Naive thymus-derived CD8-positive, alpha-beta T cell (primary cell): ENCODE measurements around the gene C13orf42. TPM values are rescaled to one million over a fixed set of nuclear protein-coding genes. Genes with fewer than 3 reads are reported as not detected.

Experiments
- ATAC-seq, 2 donors: fragments of 150-1000 bp; cut with Tn5 transposase in 1 of 2; sonication (Bioruptor Pico), chemical (Tn5 transposase) in 1 of 2; 1 replicate in 1 of 2; 2 replicates in 1 of 2; pipeline ENCODE4 v1.10.0; 2021; ENCODE audit warnings: mild to moderate bottlenecking in 2 of 2, moderate library complexity in 2 of 2
- POLR2A ChIA-PET: fragments of 350-600 bp; sonication (Branson Sonifier 250); formaldehyde crosslinking; loops from one replicate; lab custom pipeline; 2021; ENCODE audit warnings: antibody characterized with exemption; lab: Charles Lee
- DNase-seq, 10 donors: peaks; one replicate each; pipeline versions ENCODE4 v3.0.0 to v3.0.0-alpha.2; 2020 to 2022
- H3K27ac Mint-ChIP-seq, 10 donors: one replicate each; pipeline ENCODE4 v1.8.0; 2020 to 2022; ENCODE audit warnings: mild to moderate bottlenecking in 10 of 10, mixed read lengths in 10 of 10, moderate library complexity in 4 of 10, inconsistent platforms in 1 of 10
- H3K27me3 Mint-ChIP-seq, 5 donors: one replicate each; pipeline ENCODE4 v1.8.0; 2021 to 2022; ENCODE audit warnings: mixed read lengths in 5 of 5
- H3K36me3 Mint-ChIP-seq, 3 donors: one replicate each; pipeline ENCODE4 v1.8.0; 2020 to 2022; ENCODE audit warnings: mixed read lengths in 3 of 3, mild to moderate bottlenecking in 2 of 3, inconsistent platforms in 1 of 3
- H3K4me1 Mint-ChIP-seq, 4 donors: one replicate each; pipeline ENCODE4 v1.8.0; 2021 to 2022; ENCODE audit warnings: mixed read lengths in 4 of 4
- H3K4me3 Mint-ChIP-seq, 10 donors: one replicate each; pipeline ENCODE4 v1.8.0; 2020 to 2022; ENCODE audit warnings: mild to moderate bottlenecking in 10 of 10, mixed read lengths in 10 of 10, moderate library complexity in 6 of 10, inconsistent platforms in 1 of 10
- H3K9me3 Mint-ChIP-seq, 9 donors: one replicate each; pipeline ENCODE4 v1.8.0; 2020 to 2022; ENCODE audit warnings: mixed read lengths in 9 of 9, mild to moderate bottlenecking in 3 of 9, inconsistent platforms in 1 of 9, moderate library complexity in 1 of 9
- polyA plus RNA-seq, 3 donors: library from polyadenylated mRNA; unstranded; fragments of 300-500 nt; fragmentation: Illumina TruSeq; gene quantifications; one replicate each; pipeline ENCODE4 v1.2.3, GENCODE V29; 2021
- total RNA-seq, 8 experiments: library from RNA in 2 of 8; stranded (reverse) in 2 of 8; gene quantifications; one replicate each; pipeline ENCODE4 v1.2.3 and lab custom pipeline; 2021 to 2026

Gene C13orf42
- not detected for total RNA-seq
- polyA plus RNA-seq: not detected
- total RNA-seq (lab: John Stamatoyannopoulos, UW): 0 to 0.08 (median 0) reads per million in 6 experiments

- H3K9me3 Mint-ChIP-seq: no peaks in the 10 kb centered on the region
- DNase-seq: no peak
- peak within 1 kb of the TSS in 1 of 10 donors; percentile 35 for H3K27ac Mint-ChIP-seq
- no peaks in the 10 kb centered on the region for H3K4me1 Mint-ChIP-seq
- no peak within 1 kb of the TSS for H3K4me3 Mint-ChIP-seq
- peaks cover 4 to 12% (median 11%) of the 10 kb centered on the region in 5 donors for H3K27me3 Mint-ChIP-seq
- H3K36me3 Mint-ChIP-seq: no peaks in the 10 kb centered on the region
- no peak for ATAC-seq
- POLR2A ChIA-PET: no interaction called here
Observed at GRCh38 chr13:51111174-51111573, at the start of gene C13orf42. Gene C13orf42, minus strand, starts transcription at chr13:51111274. Its CDS starts 65 bp downstream, at chr13:51111209.

- Mint-ChIP-seq H3K27me3 (peaks cover 2 to 11% (median 3%) of the 10 kb centered on the region in 5 donors), H3K4me3 (no peak overlapping the region), H3K36me3 (no peaks in the 10 kb centered on the region), H3K9me3 (no peaks in the 10 kb centered on the region), H3K4me1 (no peaks in the 10 kb centered on the region), H3K27ac (no peak overlapping the region)
- DNase-seq: no peak
- no peak for ATAC-seq
- POLR2A ChIA-PET: no interaction called here
Observed at GRCh38 chr13:51158880-51159518, 47.9 kb upstream of the C13orf42 start.

GRCh38 chr13:51158365-51158764 lies 47.3 kb upstream of the C13orf42 start:
- no peak for DNase-seq
- POLR2A ChIA-PET: no interaction called here
- H3K4me3 Mint-ChIP-seq: no peak overlapping the region

GRCh38 chr13:51156648-51157047 lies 45.6 kb upstream of the C13orf42 start:
- Mint-ChIP-seq H3K4me1 (no peaks in the 10 kb centered on the region), H3K9me3 (no peaks in the 10 kb centered on the region), H3K27ac (no peak overlapping the region), H3K4me3 (no peak overlapping the region), H3K36me3 (no peaks in the 10 kb centered on the region), H3K27me3 (peaks cover 0 to 5% (median 1%) of the 10 kb centered on the region in 5 donors)
- ATAC-seq: no peak
- POLR2A ChIA-PET: no interaction called here
- DNase-seq: no peak

More at GRCh38 chr13:51158365-51158764, 47.3 kb upstream of the C13orf42 start:
- Mint-ChIP-seq H3K27ac (no peak overlapping the region), H3K4me1 (no peaks in the 10 kb centered on the region), H3K27me3 (peaks cover 0 to 9% (median 2%) of the 10 kb centered on the region in 5 donors), H3K9me3 (no peaks in the 10 kb centered on the region), H3K36me3 (no peaks in the 10 kb centered on the region)
- no peak for ATAC-seq

- DNase-seq: no peak
- POLR2A ChIA-PET: no interaction called here
- Mint-ChIP-seq H3K4me3 (no peak overlapping the region), H3K36me3 (no peaks in the 10 kb centered on the region), H3K4me1 (no peaks in the 10 kb centered on the region), H3K27me3 (peaks cover 0 to 5% (median 3%) of the 10 kb centered on the region in 5 donors), H3K9me3 (no peaks in the 10 kb centered on the region), H3K27ac (no peak overlapping the region)
- ATAC-seq: no peak
Observed at GRCh38 chr13:51155776-51156515, 44.9 kb upstream of the C13orf42 start.

- POLR2A ChIA-PET: no interaction called here
- no peak overlapping the region for H3K4me3 Mint-ChIP-seq
Observed at GRCh38 chr13:51155161-51155560, 44.1 kb upstream of the C13orf42 start.

GRCh38 chr13:51154029-51154555 lies 43.0 kb upstream of the C13orf42 start:
- no peak for DNase-seq
- H3K27me3 Mint-ChIP-seq: peaks cover 0 to 5% (median 3%) of the 10 kb centered on the region in 5 donors
- H3K4me3 Mint-ChIP-seq: no peak overlapping the region
- H3K27ac Mint-ChIP-seq: no peak overlapping the region
- POLR2A ChIA-PET: no interaction called here
- no peaks in the 10 kb centered on the region for H3K4me1 Mint-ChIP-seq
- no peak for ATAC-seq
- no peaks in the 10 kb centered on the region for H3K36me3 Mint-ChIP-seq
- H3K9me3 Mint-ChIP-seq: no peaks in the 10 kb centered on the region

More at GRCh38 chr13:51155161-51155560, 44.1 kb upstream of the C13orf42 start:
- DNase-seq (no peak), ATAC-seq (no peak)
- Mint-ChIP-seq H3K27ac (no peak overlapping the region), H3K4me1 (no peaks in the 10 kb centered on the region), H3K36me3 (no peaks in the 10 kb centered on the region), H3K9me3 (no peaks in the 10 kb centered on the region), H3K27me3 (peaks cover 0 to 5% (median 3%) of the 10 kb centered on the region in 5 donors)

- peaks cover 0 to 5% (median 3%) of the 10 kb centered on the region in 5 donors for H3K27me3 Mint-ChIP-seq
Observed at GRCh38 chr13:51153527-51153926, 42.5 kb upstream of the C13orf42 start.

GRCh38 chr13:51152701-51153100 lies 41.6 kb upstream of the C13orf42 start:
- Mint-ChIP-seq H3K4me3 (no peak overlapping the region), H3K27me3 (peaks cover 0 to 10% (median 7%) of the 10 kb centered on the region in 5 donors), H3K4me1 (no peaks in the 10 kb centered on the region), H3K9me3 (no peaks in the 10 kb centered on the region), H3K27ac (no peak overlapping the region), H3K36me3 (no peaks in the 10 kb centered on the region)
- DNase-seq (no peak), ATAC-seq (no peak)
- POLR2A ChIA-PET: no interaction called here

More at GRCh38 chr13:51153527-51153926, 42.5 kb upstream of the C13orf42 start:
- H3K27ac Mint-ChIP-seq: no peak overlapping the region
- no peak overlapping the region for H3K4me3 Mint-ChIP-seq
- H3K4me1 Mint-ChIP-seq: no peaks in the 10 kb centered on the region
- H3K9me3 Mint-ChIP-seq: no peaks in the 10 kb centered on the region
- DNase-seq (no peak), ATAC-seq (no peak)
- POLR2A ChIA-PET: no interaction called here
- no peaks in the 10 kb centered on the region for H3K36me3 Mint-ChIP-seq

- H3K27me3 Mint-ChIP-seq: peaks cover 2 to 11% (median 7%) of the 10 kb centered on the region in 5 donors
- H3K4me3 Mint-ChIP-seq: no peak overlapping the region
- POLR2A ChIA-PET: no interaction called here
- H3K27ac Mint-ChIP-seq: no peak overlapping the region
- H3K9me3 Mint-ChIP-seq: no peaks in the 10 kb centered on the region
- no peak for DNase-seq
- H3K4me1 Mint-ChIP-seq: no peaks in the 10 kb centered on the region
- no peak for ATAC-seq
- H3K36me3 Mint-ChIP-seq: no peaks in the 10 kb centered on the region
Observed at GRCh38 chr13:51151463-51151862, 40.4 kb upstream of the C13orf42 start.

GRCh38 chr13:51148952-51149573 lies 38.0 kb upstream of the C13orf42 start:
- no peaks in the 10 kb centered on the region for H3K36me3 Mint-ChIP-seq
- H3K27ac Mint-ChIP-seq: no peak overlapping the region
- DNase-seq (no peak), ATAC-seq (no peak)
- H3K4me3 Mint-ChIP-seq: no peak overlapping the region
- POLR2A ChIA-PET: no interaction called here
- peaks cover 5 to 12% (median 7%) of the 10 kb centered on the region in 5 donors for H3K27me3 Mint-ChIP-seq
- peaks cover 0 to 9% (median 0%) of the 10 kb centered on the region in 9 donors for H3K9me3 Mint-ChIP-seq
- no peaks in the 10 kb centered on the region for H3K4me1 Mint-ChIP-seq

- Mint-ChIP-seq H3K4me3 (no peak overlapping the region), H3K27me3 (peaks cover 5 to 12% (median 7%) of the 10 kb centered on the region in 5 donors), H3K9me3 (peaks cover 0 to 16% (median 0%) of the 10 kb centered on the region in 9 donors), H3K27ac (no peak overlapping the region), H3K36me3 (no peaks in the 10 kb centered on the region), H3K4me1 (no peaks in the 10 kb centered on the region)
- DNase-seq: no peak
- POLR2A ChIA-PET: no interaction called here
- ATAC-seq: no peak
Observed at GRCh38 chr13:51148223-51148951, 37.3 kb upstream of the C13orf42 start.
